Left ventricle myocardium superior (tissue), 1 donor: ENCODE results near the gene RAP1GDS1. TPM values are rescaled to one million over a fixed set of nuclear protein-coding genes. Genes with fewer than 3 reads are reported as not detected.
"Not testable (repeated sequence)": the region's sequence is repeated elsewhere in the genome, so short reads cannot be mapped to it uniquely, and the experiment has no call there.

Experiments used
- ATAC-seq: fragments of 200-7000 bp; cut with Tn5 transposase; one replicate; pipeline ENCODE4 v1.9.1; 2020; ENCODE audit warnings: mild to moderate bottlenecking, moderate library complexity
- DNase-seq: peaks from one replicate; pipeline ENCODE4 v3.0.0-alpha.2; 2020
- intact Hi-C: fragments of 100-400 bp; cut with micrococcal nuclease; formaldehyde crosslinking; loops from one replicate; pipeline ENCODE4 v1.11.0; 2022
- total RNA-seq: library from RNA; stranded (reverse); fragmentation: NEBNext Ultra II Directional; extraction: Animal tissue kit (Norgen Biotek cat#: 25700); gene quantifications from one replicate; pipeline ENCODE4 v1.2.1, GENCODE V29; 2021
- donor health status: DM: no; HTN: yes; CAD: no; lungs with severe emphysema.

RAP1GDS1 gene
- total RNA-seq, 1 donor from 2014 or later = 10.5 TPM

- intact Hi-C loops = no loop called here
- ATAC-seq = no peak
Observed at GRCh38 chr4:98284640-98285046, 23.5 kb downstream of the RAP1GDS1 start.

GRCh38 chr4:98285676-98286075, 24.5 kb downstream of the RAP1GDS1 start:
- ATAC-seq (no peak), DNase-seq (no peak)
- intact Hi-C loops = no loop called here

More at GRCh38 chr4:98284640-98285046, 23.5 kb downstream of the RAP1GDS1 start:
- no peak for DNase-seq

- intact Hi-C loops = no loop called here
- DNase-seq (no peak), ATAC-seq (no peak)
Observed at GRCh38 chr4:98287328-98287727, 26.1 kb downstream of the RAP1GDS1 start.

- DNase-seq, intact Hi-C loops, ATAC-seq: not testable (repeated sequence)
Observed at GRCh38 chr4:98288671-98289070, 27.5 kb downstream of the RAP1GDS1 start.

- intact Hi-C loops = no loop called here
- ATAC-seq (no peak), DNase-seq (no peak)
Observed at GRCh38 chr4:98289375-98289774, 28.2 kb downstream of the RAP1GDS1 start.

GRCh38 chr4:98290511-98290910, 29.3 kb downstream of the RAP1GDS1 start:
- no peak for ATAC-seq
- intact Hi-C loops = no loop called here
- no peak for DNase-seq

GRCh38 chr4:98293104-98293887, 32.1 kb downstream of the RAP1GDS1 start:
- ATAC-seq = peak; percentile 45

GRCh38 chr4:98298022-98298421, 36.8 kb downstream of the RAP1GDS1 start:
- ATAC-seq (no peak), DNase-seq (no peak)
- intact Hi-C loops = no loop called here

More at GRCh38 chr4:98293104-98293887, 32.1 kb downstream of the RAP1GDS1 start:
- intact Hi-C loops = no loop called here
- no peak for DNase-seq

GRCh38 chr4:98300706-98301105, 39.5 kb downstream of the RAP1GDS1 start:
- intact Hi-C loops = no loop called here
- DNase-seq (no peak), ATAC-seq (no peak)

GRCh38 chr4:98305576-98305975, 44.4 kb downstream of the RAP1GDS1 start:
- ATAC-seq = no peak
- intact Hi-C loops = no loop called here
- no peak for DNase-seq

GRCh38 chr4:98310867-98311266, 49.7 kb downstream of the RAP1GDS1 start:
- ATAC-seq (no peak), DNase-seq (no peak)
- intact Hi-C loops = no loop called here

GRCh38 chr4:98311656-98312055, 50.5 kb downstream of the RAP1GDS1 start:
- DNase-seq (no peak), ATAC-seq (no peak)
- intact Hi-C loops = no loop called here

GRCh38 chr4:98314791-98315565, 53.8 kb downstream of the RAP1GDS1 start:
- intact Hi-C loops = no loop called here
- DNase-seq = no peak
- ATAC-seq = no peak

GRCh38 chr4:98318521-98318920, 57.3 kb downstream of the RAP1GDS1 start:
- ATAC-seq = no peak

GRCh38 chr4:98319021-98319420, 57.8 kb downstream of the RAP1GDS1 start:
- intact Hi-C loops = no loop called here
- no peak for DNase-seq
- no peak for ATAC-seq

More at GRCh38 chr4:98318521-98318920, 57.3 kb downstream of the RAP1GDS1 start:
- intact Hi-C loops = no loop called here
- no peak for DNase-seq

- DNase-seq (no peak), ATAC-seq (no peak)
- intact Hi-C loops = no loop called here
Observed at GRCh38 chr4:98326168-98326567, 65.0 kb downstream of the RAP1GDS1 start.

- DNase-seq = no peak
- intact Hi-C loops = no loop called here
Observed at GRCh38 chr4:98327694-98328093, 66.5 kb downstream of the RAP1GDS1 start.

GRCh38 chr4:98329879-98330640, 68.9 kb downstream of the RAP1GDS1 start:
- DNase-seq, intact Hi-C loops, ATAC-seq: not testable (repeated sequence)

More at GRCh38 chr4:98327694-98328093, 66.5 kb downstream of the RAP1GDS1 start:
- ATAC-seq = no peak

- intact Hi-C loops = no loop called here
- ATAC-seq = no peak
- DNase-seq = no peak
Observed at GRCh38 chr4:98332017-98332416, 70.8 kb downstream of the RAP1GDS1 start.

- ATAC-seq (no peak), DNase-seq (no peak)
- intact Hi-C loops = no loop called here
Observed at GRCh38 chr4:98334461-98334860, 73.3 kb downstream of the RAP1GDS1 start.
